ENCODE results near the gene FAM53B. TPM values are rescaled to one million over a fixed set of nuclear protein-coding genes. Genes with fewer than 3 reads are reported as not detected.

FAM53B gene
- total RNA-seq, 6 experiments from 2014 or later = 4.4 to 10.8 (median 4.8) TPM

DNA sequence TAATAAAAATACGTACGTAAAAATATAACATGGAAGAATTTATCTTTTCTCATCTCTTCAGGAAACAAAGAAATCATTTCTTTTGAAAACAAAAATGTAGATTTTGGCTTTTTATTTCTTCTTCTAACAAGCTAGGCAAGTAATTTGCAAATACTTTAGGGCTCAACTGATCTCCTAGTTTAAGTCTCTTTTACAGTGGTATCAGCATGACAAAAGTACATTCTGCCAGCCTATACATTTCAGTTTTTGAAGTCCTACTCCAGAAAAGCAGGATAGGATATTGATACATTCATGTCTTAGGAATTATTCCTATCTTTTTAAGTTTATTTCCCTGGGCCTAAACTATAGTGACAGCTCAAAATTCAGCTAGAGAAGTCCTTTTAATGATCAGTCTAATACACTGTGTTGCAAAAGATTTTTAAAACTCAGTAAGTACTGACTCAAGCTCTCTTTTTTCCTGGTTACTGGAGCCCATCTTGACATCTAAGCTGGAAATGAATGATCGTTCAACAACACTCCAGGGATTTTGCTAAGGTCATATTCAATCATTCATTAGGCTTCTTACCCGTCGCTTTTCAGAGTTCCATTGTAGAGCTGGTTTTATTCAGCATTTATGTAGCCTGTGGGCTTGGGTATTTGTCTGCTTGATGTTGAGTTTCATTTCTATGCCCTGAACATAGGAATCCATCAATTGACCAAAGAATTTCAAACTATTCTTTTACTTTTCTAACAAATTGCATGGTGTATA is 12.2 kb upstream of the FAM53B start:
- H3K4me3 ChIP-seq = no peak overlapping the region
- DNase-seq = no peak
- 78% methylated on average over 5 of the region's 5 CpGs for WGBS (ENCODE audit: insufficient coverage, low coverage, low lambda C conversion rate, missing lambda C conversion rate)
- no peak for ATAC-seq
- TF ChIP-seq, protein P1, sequence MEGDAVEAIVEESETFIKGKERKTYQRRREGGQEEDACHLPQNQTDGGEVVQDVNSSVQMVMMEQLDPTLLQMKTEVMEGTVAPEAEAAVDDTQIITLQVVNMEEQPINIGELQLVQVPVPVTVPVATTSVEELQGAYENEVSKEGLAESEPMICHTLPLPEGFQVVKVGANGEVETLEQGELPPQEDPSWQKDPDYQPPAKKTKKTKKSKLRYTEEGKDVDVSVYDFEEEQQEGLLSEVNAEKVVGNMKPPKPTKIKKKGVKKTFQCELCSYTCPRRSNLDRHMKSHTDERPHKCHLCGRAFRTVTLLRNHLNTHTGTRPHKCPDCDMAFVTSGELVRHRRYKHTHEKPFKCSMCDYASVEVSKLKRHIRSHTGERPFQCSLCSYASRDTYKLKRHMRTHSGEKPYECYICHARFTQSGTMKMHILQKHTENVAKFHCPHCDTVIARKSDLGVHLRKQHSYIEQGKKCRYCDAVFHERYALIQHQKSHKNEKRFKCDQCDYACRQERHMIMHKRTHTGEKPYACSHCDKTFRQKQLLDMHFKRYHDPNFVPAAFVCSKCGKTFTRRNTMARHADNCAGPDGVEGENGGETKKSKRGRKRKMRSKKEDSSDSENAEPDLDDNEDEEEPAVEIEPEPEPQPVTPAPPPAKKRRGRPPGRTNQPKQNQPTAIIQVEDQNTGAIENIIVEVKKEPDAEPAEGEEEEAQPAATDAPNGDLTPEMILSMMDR (IDR thresholded peaks at IDR 0.05) = no peak
- no peak for TF ChIP-seq POLR2A (IDR thresholded peaks at IDR 0.05)
- H3K4me1 ChIP-seq = no peaks in the 10 kb centered on the region
- H3K9me3 ChIP-seq = no peaks in the 10 kb centered on the region
- no peak overlapping the region for H3K27ac ChIP-seq
- H3K27me3 ChIP-seq = no peaks in the 10 kb centered on the region
- peaks cover 0 to 16% (median under 1%) of the 10 kb centered on the region in 4 donors for H3K36me3 ChIP-seq
- intact Hi-C loops (cut with DNase I) = no loop called here

DNA sequence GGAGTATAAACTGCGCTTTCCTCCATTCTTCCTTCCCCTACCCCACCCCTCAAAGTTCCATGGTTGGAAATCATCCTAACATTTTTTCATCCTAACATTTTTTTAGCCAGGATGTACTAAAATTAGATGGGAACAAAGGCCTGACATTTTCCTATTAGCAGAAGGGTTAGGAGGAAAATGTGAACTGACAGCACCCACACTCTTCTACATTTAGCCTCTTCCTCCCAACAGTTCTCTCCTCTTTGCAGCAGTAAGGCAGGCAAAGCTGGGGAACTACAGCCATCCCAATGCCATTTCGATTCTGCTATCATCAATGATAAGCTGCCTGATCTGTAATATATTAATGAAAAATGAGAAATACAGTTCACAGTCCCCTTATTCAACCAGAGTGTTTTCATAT is 11.4 kb upstream of the FAM53B start:
- 69% methylated on average over 2 of the region's 2 CpGs for WGBS (ENCODE audit: insufficient coverage, low coverage, low lambda C conversion rate, missing lambda C conversion rate)
- ATAC-seq = no peak
- H3K27ac ChIP-seq = no peak overlapping the region
- H3K4me3 ChIP-seq = no peak overlapping the region
- no peak for DNase-seq
- no peaks in the 10 kb centered on the region for H3K27me3 ChIP-seq
- no peak for TF ChIP-seq POLR2A (IDR thresholded peaks at IDR 0.05)
- TF ChIP-seq, protein P1 (IDR thresholded peaks at IDR 0.05) = no peak
- no peaks in the 10 kb centered on the region for H3K9me3 ChIP-seq
- intact Hi-C loops (cut with DNase I) = no loop called here
- no peaks in the 10 kb centered on the region for H3K4me1 ChIP-seq
- H3K36me3 ChIP-seq = peaks cover 0 to 14% (median under 1%) of the 10 kb centered on the region in 4 donors

DNA sequence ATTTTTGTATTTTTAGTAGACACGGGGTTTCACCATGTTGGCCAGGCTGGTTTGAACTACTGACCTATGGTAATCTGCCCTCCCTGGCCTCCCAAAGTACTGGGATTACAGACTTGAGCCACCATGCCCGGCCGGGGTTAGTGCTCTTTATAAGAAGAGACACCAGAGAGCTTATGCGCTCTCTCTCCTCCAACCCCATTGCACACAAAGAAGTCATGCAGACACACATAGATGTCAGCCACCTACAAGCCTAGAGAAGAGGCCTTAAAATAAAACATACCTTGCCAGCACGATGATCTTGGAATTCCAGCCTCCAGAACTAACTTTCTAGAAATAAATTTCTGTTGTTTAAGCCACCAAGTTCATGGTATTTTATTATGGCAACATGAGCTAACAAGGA is 10.0 kb upstream of the FAM53B start:
- no peaks in the 10 kb centered on the region for H3K9me3 ChIP-seq
- ATAC-seq = no peak
- H3K27me3 ChIP-seq = no peaks in the 10 kb centered on the region
- no peaks in the 10 kb centered on the region for H3K4me1 ChIP-seq
- H3K36me3 ChIP-seq = peaks cover 0 to 2% (median under 1%) of the 10 kb centered on the region in 4 donors
- WGBS (ENCODE audit: insufficient coverage, low coverage, low lambda C conversion rate, missing lambda C conversion rate) = 91% methylated on average over 5 of the region's 5 CpGs
- no peak overlapping the region for H3K27ac ChIP-seq
- intact Hi-C loops (cut with DNase I) = no loop called here
- no peak for TF ChIP-seq POLR2A (IDR thresholded peaks at IDR 0.05)
- TF ChIP-seq, protein P1 (IDR thresholded peaks at IDR 0.05) = no peak
- no peak for DNase-seq
- no peak overlapping the region for H3K4me3 ChIP-seq

DNA sequence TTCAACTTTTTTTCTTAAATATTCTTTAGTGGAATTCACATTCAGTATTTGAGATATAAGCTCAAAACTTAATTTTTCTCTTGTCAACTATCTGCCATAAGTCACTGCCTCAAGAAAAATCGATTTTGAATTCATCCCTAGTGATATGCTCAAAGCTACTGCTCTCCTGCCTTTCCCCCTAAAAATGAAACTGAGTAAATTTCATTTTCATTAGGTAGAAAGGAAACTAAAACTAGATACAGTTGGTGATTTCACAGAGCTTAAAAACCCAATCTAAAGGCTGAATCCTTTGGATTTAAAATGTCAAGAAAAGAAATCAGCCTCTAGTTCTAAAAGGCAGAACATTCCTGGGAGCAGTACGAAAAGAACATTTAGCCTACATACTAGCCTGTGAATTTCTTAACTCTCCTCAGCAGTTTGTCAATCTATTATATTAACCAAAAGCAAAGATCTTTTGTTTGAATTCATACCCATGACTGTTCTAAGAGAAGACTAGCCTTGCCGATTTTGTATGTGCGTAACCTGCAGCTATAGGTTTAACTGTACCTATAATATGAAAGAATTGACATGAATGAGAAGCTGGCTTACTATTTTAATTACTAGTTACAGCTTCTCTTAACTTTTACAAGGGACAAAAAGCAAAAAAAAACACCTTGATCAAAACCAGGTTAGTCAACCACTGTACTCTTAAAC is 4.9 kb upstream of the FAM53B start:
- H3K36me3 ChIP-seq = no peaks in the 10 kb centered on the region
- TF ChIP-seq POLR2A (IDR thresholded peaks at IDR 0.05) = no peak
- TF ChIP-seq, protein P1 (IDR thresholded peaks at IDR 0.05) = no peak
- no peak overlapping the region for H3K27ac ChIP-seq
- DNase-seq = no peak
- ATAC-seq = no peak
- intact Hi-C loops (cut with DNase I) = loop anchor here in 1 of 2 donors (10.0 kb wide), 1 partner anchor 204 kb away; no protein-coding TSS in a partner anchor
- no peaks in the 10 kb centered on the region for H3K27me3 ChIP-seq
- 64% methylated on average over 4 of the region's 4 CpGs for WGBS (ENCODE audit: insufficient coverage, low coverage, low lambda C conversion rate, missing lambda C conversion rate)
- no peaks in the 10 kb centered on the region for H3K9me3 ChIP-seq
- peaks cover 0 to 10% (median 7%) of the 10 kb centered on the region in 4 donors for H3K4me1 ChIP-seq
- no peak overlapping the region for H3K4me3 ChIP-seq
